RWPE1 (cell line): ENCODE results near the gene JUND.

Experiments
- CTCF ChIA-PET: fragments of 350-600 bp; sonication (Branson Sonifier 250); formaldehyde crosslinking; extraction: SDS; loops from one replicate; lab custom pipeline; 2021; lab: Yijun Ruan, JAX
- POLR2A ChIA-PET: fragments of 400-600 bp; formaldehyde crosslinking; extraction: SDS; loops from one replicate; lab custom pipeline; 2020; ENCODE audit warnings: antibody characterized with exemption; ENCODE audit not compliant: low non-redundant PET; lab: Yijun Ruan, JAX
- DNase-seq: peaks from one replicate; pipeline ENCODE4 v3.0.0; 2012; ENCODE audit warnings: low spot score
- H3K27ac ChIP-seq: fragments of 450-650 bp; 2 replicates; pipeline ENCODE4 v1.5.1; 2017
- CTCF ChIP-seq: fragments of 450-650 bp; conservative IDR thresholded peaks from 2 replicates; pipeline ENCODE4 v1.5.1; 2017; ENCODE audit warnings: low read depth, mild to moderate bottlenecking

Gene JUND

GRCh38 chr19:18291590-18292461, 10.4 kb upstream of the JUND start:
- ChIA-PET CTCF (interaction anchor here (0.6 to 1.5 kb wide), 5 partner anchors 11 to 37 kb away, joined by 3 to 6 read pairs (median 5); no protein-coding TSS in a partner anchor), POLR2A (interaction anchor here (0.6 to 1.7 kb wide), 4 partner anchors 10 to 137 kb away, joined by 3 to 9 read pairs (median 8); partner anchors contain the start of gene JUND)
- DNase-seq = peak; percentile 54
- TF ChIP-seq CTCF = no peak
- H3K27ac ChIP-seq = peak overlapping the region; percentile 91

- POLR2A ChIA-PET = interaction anchor here (0.9 kb wide), 1 partner anchor 9 kb away, joined by 6 read pairs; no protein-coding TSS in a partner anchor
- no peak for TF ChIP-seq CTCF
- H3K27ac ChIP-seq = peak overlapping the region; percentile 91
- CTCF ChIA-PET = no interaction called here
- no peak for DNase-seq
These were observed 9.7 kb upstream of the JUND start for GRCh38 chr19:18291019-18291524.

- ChIA-PET CTCF (no interaction called here), POLR2A (no interaction called here)
- no peak for TF ChIP-seq CTCF
- no peak for DNase-seq
- H3K27ac ChIP-seq = peak overlapping the region; percentile 91
These were observed 9.0 kb upstream of the JUND start for GRCh38 chr19:18290302-18291018.

- no peak for TF ChIP-seq CTCF
- H3K27ac ChIP-seq = peak overlapping the region; percentile 91
- DNase-seq = no peak
- POLR2A ChIA-PET = interaction anchor here (0.6 kb wide), 1 partner anchor 33 kb away, joined by 3 read pairs; no protein-coding TSS in a partner anchor
- CTCF ChIA-PET = interaction anchor here (0.6 kb wide), 1 partner anchor 541 kb away, joined by 3 read pairs; no protein-coding TSS in a partner anchor
These were observed 8.3 kb upstream of the JUND start for GRCh38 chr19:18289471-18290301.

GRCh38 chr19:18287836-18288772, 6.7 kb upstream of the JUND start:
- CTCF ChIA-PET = no interaction called here
- no peak for DNase-seq
- no peak for TF ChIP-seq CTCF
- peak overlapping the region; percentile 51 for H3K27ac ChIP-seq
- POLR2A ChIA-PET = no interaction called here
